Lower lobe of right lung (tissue), 2 donors: ENCODE results near the gene TMA7B. TPM values are rescaled to one million over a fixed set of nuclear protein-coding genes. Genes with fewer than 3 reads are reported as not detected.

Experiments used
- ATAC-seq, 2 donors: fragments of 200-7000 bp; cut with Tn5 transposase; one replicate each; pipeline ENCODE4 v1.9.1; 2020 to 2022; ENCODE audit warnings: mild to moderate bottlenecking in 2 of 2, moderate library complexity in 2 of 2
- DNase-seq: peaks from one replicate; pipeline ENCODE4 v3.0.0-alpha.2; 2020
- H3K27ac ChIP-seq: fragments of 200-600 bp; one replicate; pipeline ENCODE4 v1.8.0; 2022
- H3K27me3 ChIP-seq: fragments of 200-600 bp; one replicate; pipeline ENCODE4 v1.8.0; 2022; ENCODE audit warnings: low read depth
- H3K36me3 ChIP-seq: fragments of 200-600 bp; one replicate; pipeline ENCODE4 v1.8.0; 2022; ENCODE audit warnings: mild to moderate bottlenecking
- H3K4me1 ChIP-seq: fragments of 200-600 bp; one replicate; pipeline ENCODE4 v1.8.0; 2022
- H3K4me3 ChIP-seq: fragments of 200-600 bp; one replicate; pipeline ENCODE4 v1.8.0; 2022; ENCODE audit warnings: mild to moderate bottlenecking
- H3K9me3 ChIP-seq: fragments of 200-600 bp; one replicate; pipeline ENCODE4 v1.8.0; 2022
- intact Hi-C: fragments of 100-400 bp; cut with DNase I; formaldehyde crosslinking; loops from one replicate; pipeline ENCODE4 v1.11.0; 2022
- total RNA-seq: library from RNA; stranded (reverse); fragmentation: NEBNext Ultra II Directional; extraction: Animal tissue kit (Norgen Biotek cat#: 25700); gene quantifications from one replicate; pipeline ENCODE4 v1.2.1, GENCODE V29; 2021
- TF ChIP-seq, protein P1 (sequence below): fragments of 200-600 bp; IDR thresholded peaks from one replicate; pipeline ENCODE4 v1.8.0; 2022; ENCODE audit warnings: antibody characterized with exemption, mild to moderate bottlenecking
- donor health status: DM: no; HTN: yes; CAD: no; lungs with severe emphysema.

The TMA7B gene
- total RNA-seq, 1 donor from 2014 or later, result 1.4 TPM

DNA sequence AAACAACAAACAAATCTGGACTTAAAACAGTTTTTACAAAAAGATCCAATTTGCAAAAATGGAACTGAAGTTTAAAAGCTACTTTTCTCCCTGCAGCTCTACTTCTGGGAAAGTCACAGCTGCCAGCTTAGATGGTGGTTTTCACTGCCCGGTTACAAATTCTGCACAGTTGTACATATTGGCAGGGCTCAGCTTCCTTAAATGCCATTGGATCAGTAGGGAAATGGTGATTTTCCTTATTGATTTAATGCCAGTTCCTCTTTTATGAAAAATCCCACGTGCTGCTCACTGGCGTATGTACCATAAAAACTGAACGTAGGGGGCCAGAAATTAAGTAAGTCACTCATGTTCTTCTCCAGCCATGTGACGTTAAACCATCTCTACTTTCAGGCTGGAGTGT is 36.5 kb upstream of the TMA7B start:
- DNase-seq (no peak), ATAC-seq (no peak)
- Histone ChIP-seq H3K27me3 (peaks cover 51% of the 10 kb centered on the region), H3K4me1 (peaks cover 9% of the 10 kb centered on the region), H3K27ac (no peak overlapping the region), H3K36me3 (no peaks in the 10 kb centered on the region), H3K4me3 (no peak overlapping the region), H3K9me3 (no peaks in the 10 kb centered on the region)
- intact Hi-C loops, result no loop called here
- TF ChIP-seq, protein P1, sequence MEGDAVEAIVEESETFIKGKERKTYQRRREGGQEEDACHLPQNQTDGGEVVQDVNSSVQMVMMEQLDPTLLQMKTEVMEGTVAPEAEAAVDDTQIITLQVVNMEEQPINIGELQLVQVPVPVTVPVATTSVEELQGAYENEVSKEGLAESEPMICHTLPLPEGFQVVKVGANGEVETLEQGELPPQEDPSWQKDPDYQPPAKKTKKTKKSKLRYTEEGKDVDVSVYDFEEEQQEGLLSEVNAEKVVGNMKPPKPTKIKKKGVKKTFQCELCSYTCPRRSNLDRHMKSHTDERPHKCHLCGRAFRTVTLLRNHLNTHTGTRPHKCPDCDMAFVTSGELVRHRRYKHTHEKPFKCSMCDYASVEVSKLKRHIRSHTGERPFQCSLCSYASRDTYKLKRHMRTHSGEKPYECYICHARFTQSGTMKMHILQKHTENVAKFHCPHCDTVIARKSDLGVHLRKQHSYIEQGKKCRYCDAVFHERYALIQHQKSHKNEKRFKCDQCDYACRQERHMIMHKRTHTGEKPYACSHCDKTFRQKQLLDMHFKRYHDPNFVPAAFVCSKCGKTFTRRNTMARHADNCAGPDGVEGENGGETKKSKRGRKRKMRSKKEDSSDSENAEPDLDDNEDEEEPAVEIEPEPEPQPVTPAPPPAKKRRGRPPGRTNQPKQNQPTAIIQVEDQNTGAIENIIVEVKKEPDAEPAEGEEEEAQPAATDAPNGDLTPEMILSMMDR, result no peak

DNA sequence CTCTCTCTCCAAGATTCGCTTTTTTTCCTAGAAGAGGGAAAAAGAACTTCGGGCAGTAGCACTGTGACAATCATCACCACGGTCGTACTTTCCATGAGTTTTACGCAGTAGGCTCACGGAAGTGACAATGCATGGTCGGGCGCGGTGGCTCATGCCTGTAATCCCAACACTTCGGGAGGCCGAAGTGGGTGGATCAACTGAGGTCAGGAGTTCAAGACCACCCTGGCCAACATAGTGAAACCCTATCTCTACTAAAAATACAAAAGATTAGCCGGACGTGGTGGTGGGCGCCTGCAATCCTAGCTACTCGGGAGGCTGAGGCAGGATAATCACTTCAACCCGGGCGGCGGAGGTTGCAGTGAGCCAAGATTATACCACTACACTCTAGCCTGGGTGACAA is 35.9 kb upstream of the TMA7B start:
- peaks cover 51% of the 10 kb centered on the region for H3K27me3 ChIP-seq
- no peak for DNase-seq
- TF ChIP-seq, protein P1, result no peak
- no peaks in the 10 kb centered on the region for H3K36me3 ChIP-seq
- intact Hi-C loops, result no loop called here
- no peak overlapping the region for H3K4me3 ChIP-seq
- no peaks in the 10 kb centered on the region for H3K9me3 ChIP-seq
- no peak overlapping the region for H3K27ac ChIP-seq
- no peak for ATAC-seq
- peaks cover 11% of the 10 kb centered on the region for H3K4me1 ChIP-seq

DNA sequence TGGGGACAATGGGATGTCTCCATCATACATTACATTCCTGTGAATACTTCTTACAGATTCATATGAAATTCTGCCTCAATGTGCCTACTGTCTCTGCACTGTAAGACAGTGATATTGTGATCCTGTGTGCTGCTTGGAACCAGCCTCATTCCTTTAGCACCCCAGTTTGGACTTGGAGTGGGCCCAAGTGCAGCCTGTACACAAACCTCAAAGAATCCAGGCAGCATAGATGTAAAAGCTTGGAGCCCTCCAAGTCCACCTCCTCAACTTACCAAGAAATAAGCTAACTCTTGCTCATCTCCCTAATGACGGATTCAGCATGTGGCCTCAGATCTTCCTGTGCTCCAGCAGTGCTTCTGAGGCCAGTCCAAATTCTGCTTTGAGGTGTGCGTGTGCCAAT is 34.9 kb upstream of the TMA7B start:
- intact Hi-C loops, result no loop called here
- DNase-seq (no peak), ATAC-seq (no peak)
- no peaks in the 10 kb centered on the region for H3K9me3 ChIP-seq
- no peak overlapping the region for H3K4me3 ChIP-seq
- H3K36me3 ChIP-seq, result no peaks in the 10 kb centered on the region
- peaks cover 47% of the 10 kb centered on the region for H3K27me3 ChIP-seq
- peaks cover 11% of the 10 kb centered on the region for H3K4me1 ChIP-seq
- TF ChIP-seq, protein P1, result no peak
- no peak overlapping the region for H3K27ac ChIP-seq

DNA sequence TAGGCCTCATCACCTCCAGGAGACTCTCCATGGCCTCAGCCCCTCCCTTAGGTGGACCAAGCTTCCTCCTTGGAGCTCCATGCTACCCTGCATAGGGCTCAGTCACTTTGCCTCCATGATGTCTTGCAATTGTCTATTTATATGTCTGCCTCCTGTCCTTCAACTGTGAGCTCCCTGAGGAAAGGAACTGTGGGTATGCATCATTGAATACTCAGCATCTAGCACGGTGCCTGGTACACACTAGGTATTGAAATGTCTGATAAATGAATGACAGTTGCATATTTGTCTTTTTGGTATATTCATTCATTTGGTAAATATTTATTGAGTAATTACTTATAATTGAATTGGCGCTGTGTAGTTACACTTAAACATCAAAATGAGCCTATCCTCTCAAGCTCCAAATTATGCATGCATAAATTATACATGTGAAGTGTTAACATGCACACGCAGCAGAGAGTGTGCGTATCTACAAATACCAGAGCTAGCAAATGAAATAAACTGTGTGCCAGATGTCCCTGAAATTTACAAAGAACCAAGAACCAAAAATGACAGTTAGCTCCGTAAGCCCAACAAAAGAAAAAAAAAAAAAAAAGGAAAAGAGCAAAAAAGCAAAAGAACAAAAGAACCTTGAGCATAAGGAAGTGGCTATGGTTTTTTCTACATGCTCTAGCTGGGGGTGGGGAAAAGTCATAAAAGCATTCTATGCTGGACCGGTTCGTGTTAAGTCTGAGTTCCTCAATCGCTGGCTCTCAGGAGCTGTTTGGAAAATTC is 34.1 kb upstream of the TMA7B start:
- DNase-seq (no peak), ATAC-seq (no peak)
- Histone ChIP-seq H3K4me1 (peaks cover 11% of the 10 kb centered on the region), H3K9me3 (no peaks in the 10 kb centered on the region), H3K36me3 (no peaks in the 10 kb centered on the region), H3K4me3 (no peak overlapping the region), H3K27me3 (peaks cover 52% of the 10 kb centered on the region), H3K27ac (no peak overlapping the region)
- TF ChIP-seq, protein P1, result no peak
- intact Hi-C loops, result no loop called here

DNA sequence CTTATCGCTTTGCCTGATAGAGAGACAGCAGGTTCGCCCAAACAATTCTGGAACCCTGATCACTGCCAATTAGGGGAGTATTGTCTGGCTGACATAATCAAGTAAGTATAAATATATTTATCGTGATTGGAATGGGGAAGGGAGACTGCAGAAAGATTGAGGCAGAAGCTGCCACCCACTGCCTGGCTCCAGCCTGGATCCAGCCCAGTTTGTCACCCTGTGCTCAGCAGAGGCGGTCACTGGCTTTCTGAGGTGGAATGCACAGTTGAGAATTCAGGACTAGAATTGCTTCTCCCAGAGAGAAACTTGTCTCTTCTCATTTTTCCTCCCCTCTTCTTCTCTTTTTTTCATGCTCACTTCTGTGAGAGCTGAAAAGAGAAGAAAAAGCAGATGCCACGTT is 33.4 kb upstream of the TMA7B start:
- H3K4me3 ChIP-seq, result peak overlapping the region; percentile 13
- H3K4me1 ChIP-seq, result peaks cover 11% of the 10 kb centered on the region

More for the DNA sequence above, 33.4 kb upstream of the TMA7B start:
- Histone ChIP-seq H3K36me3 (no peaks in the 10 kb centered on the region), H3K27ac (no peak overlapping the region), H3K9me3 (no peaks in the 10 kb centered on the region), H3K27me3 (peaks cover 55% of the 10 kb centered on the region)
- TF ChIP-seq, protein P1, result no peak
- intact Hi-C loops, result no loop called here
- DNase-seq, result no peak
- no peak for ATAC-seq
